ENCODE data around the gene IPP.

DNA sequence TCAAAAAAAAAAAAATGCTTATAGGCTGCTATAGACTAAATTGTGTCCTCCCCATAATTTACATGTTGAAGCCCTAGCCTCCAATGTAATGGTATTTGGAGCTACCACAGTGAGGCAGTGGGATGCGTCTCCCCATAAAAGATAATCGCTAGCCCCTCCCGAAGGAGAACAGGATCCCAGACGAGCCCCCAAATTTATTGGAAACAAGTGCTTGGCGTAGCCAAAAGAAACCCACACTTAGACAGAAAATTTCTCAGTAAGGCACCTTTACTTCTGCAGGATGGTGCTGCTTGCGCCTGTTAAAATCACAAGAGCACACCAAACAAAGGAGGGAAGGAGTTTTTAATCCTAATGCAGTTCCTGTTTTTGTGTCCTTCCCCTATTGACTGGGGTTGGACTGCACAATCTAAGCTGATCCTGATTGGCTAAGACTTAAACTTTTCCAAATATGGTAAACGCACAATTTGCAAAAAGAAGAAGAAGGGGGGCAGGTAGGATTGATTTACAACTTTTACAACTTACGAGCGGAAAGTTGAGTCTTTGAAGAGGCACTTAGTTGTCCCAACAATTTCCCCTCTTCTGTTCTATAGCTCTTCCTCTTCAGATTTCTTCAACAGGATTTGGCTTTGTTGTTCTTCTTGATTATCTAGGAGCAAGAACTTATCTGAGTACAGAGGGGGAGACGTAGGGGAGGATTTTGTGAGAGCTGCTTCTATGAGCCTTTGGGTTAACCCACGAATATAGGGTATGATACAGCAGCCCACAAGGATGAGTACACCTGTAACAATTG is 3.0 kb upstream of the IPP start:
- no peak for TF ChIP-seq SPI1 (IDR thresholded peaks at IDR 0.05; ENCODE audit: low read depth, low read length)
- TF ChIP-seq POLR2A (IDR thresholded peaks at IDR 0.05; ENCODE audit: low read depth, low read length): no peak
- no peak for TF ChIP-seq TAF1 (IDR thresholded peaks at IDR 0.05; ENCODE audit: low read depth, low read length)
- no peak for TF ChIP-seq POLR2AphosphoS5 (IDR thresholded peaks at IDR 0.05; ENCODE audit: low read depth, low read length)
- TF ChIP-seq POU2F2 (IDR thresholded peaks at IDR 0.05; ENCODE audit: low read depth, low read length): no peak
